Psoas muscle (tissue), 8 donors: ENCODE results near the gene ENDOD1. TPM values are rescaled to one million over a fixed set of nuclear protein-coding genes. Genes with fewer than 3 reads are reported as not detected.
"Not testable (repeated sequence)": the region's sequence is repeated elsewhere in the genome, so short reads cannot be mapped to it uniquely, and the experiment has no call there.

Experiments used
- ATAC-seq, 4 donors: fragments of 200-7000 bp; cut with Tn5 transposase; one replicate each; pipeline ENCODE4 v1.9.1; 2020; ENCODE audit warnings: moderate library complexity in 3 of 4, mild to moderate bottlenecking in 2 of 4
- DNase-seq, 2 donors: peaks; one replicate each; pipeline ENCODE4 v3.0.0-alpha.2; 2020
- H3K27ac ChIP-seq: fragments of 200-600 bp; one replicate; pipeline ENCODE4 v1.8.0; 2022
- H3K27me3 ChIP-seq, 3 donors: fragments of 200-600 bp in 1 of 3; one replicate each; pipeline versions ENCODE4 v1.6.1 to v1.8.0; 2013 to 2022; ENCODE audit warnings: low read length in 2 of 3, mild to moderate bottlenecking in 2 of 3, moderate library complexity in 1 of 3; ENCODE audit not compliant: insufficient read depth in 3 of 3
- H3K36me3 ChIP-seq, 2 donors: fragments of 200-600 bp in 1 of 2; one replicate each; pipeline versions ENCODE4 v1.6.1 to v1.8.0; 2013 to 2022; ENCODE audit warnings: low read depth in 1 of 2, mild to moderate bottlenecking in 1 of 2, moderate library complexity in 1 of 2; ENCODE audit not compliant: insufficient read depth in 1 of 2
- H3K4me1 ChIP-seq: fragments of 200-600 bp; one replicate; pipeline ENCODE4 v1.8.0; 2022
- H3K4me3 ChIP-seq: fragments of 200-600 bp; one replicate; pipeline ENCODE4 v1.8.0; 2022; ENCODE audit warnings: mild to moderate bottlenecking
- H3K9me3 ChIP-seq: fragments of 200-600 bp; one replicate; pipeline ENCODE4 v1.8.0; 2022
- CTCF ChIP-seq: fragments of 200-600 bp; IDR thresholded peaks from one replicate; pipeline ENCODE4 v1.8.0; 2022; ENCODE audit warnings: antibody characterized with exemption
- WGBS, 3 donors: extraction: QIAGEN DNeasy Blood & Tissue Kit; methylation state at CpG; one replicate each; pipeline versions ENCODE4 v1.1.6 to v1.1.7; 2013; 5-methylcytosine and 5-hydroxymethylcytosine counted together
- intact Hi-C, 2 donors: fragments of 100-400 bp; cut with DNase I; formaldehyde crosslinking; loops; one replicate each; pipeline versions ENCODE4 v1.11.0 to v1.14.2; 2022
- polyA plus RNA-seq, 3 donors: library from polyadenylated mRNA; stranded (reverse); fragments of 200-250 nt; gene quantifications; one replicate each; pipeline ENCODE4 v1.2.3, GENCODE V29; 2013
- total RNA-seq, 4 donors: library from RNA; stranded (reverse); fragmentation: NEBNext Ultra II Directional in 2 of 4; extraction: Animal tissue kit (Norgen Biotek cat#: 25700) in 2 of 4; gene quantifications; one replicate each; pipeline versions ENCODE4 v1.2.1 to v1.2.4, GENCODE V29; 2021 to 2023
- donor health status: healthy with polysubstance abuse.
- donor health status: DM: no; HTN: no; CAD: no; lungs with moderate emphysema.
- donor health status: Bipolar disorder and iron deficiency.
- donor health status: healthy.
- donor health status: DM: yes; HTN: yes; CAD: no.
- donor health status: DM: no; HTN: no; CAD: no.
- donor health status: DM: no; HTN: no; CAD: no.
- donor health status: DM: yes; HTN: yes; CAD: no.

Gene ENDOD1
- total and polyA plus RNA-seq, 7 donors = 9.8 to 55.3 (median 29.0) TPM

- peak in 1 of 2 donors; percentile 29 for DNase-seq
- Histone ChIP-seq H3K4me3 (no peak overlapping the region), H3K4me1 (peaks cover 7% of the 10 kb centered on the region), H3K27me3 (no peaks in the 10 kb centered on the region), H3K9me3 (no peaks in the 10 kb centered on the region), H3K27ac (peak overlapping the region; percentile 34), H3K36me3 (peaks cover 4 to 21% of the 10 kb centered on the region in 2 donors)
- TF ChIP-seq CTCF = no peak
- intact Hi-C loops = no loop called here
- WGBS, 3 donors = 42 to 53% (median 46%) methylated on average over 5 of the region's 5 CpGs
- ATAC-seq = peak; percentile 50 to 67 (median 64)
Measured at GRCh38 chr11:95134491-95134890, 44.8 kb downstream of the ENDOD1 start.

GRCh38 chr11:95135155-95135554, 45.5 kb downstream of the ENDOD1 start:
- 52 to 70% (median 63%) methylated on average over 3 to 6 of the region's 6 CpGs for WGBS, 3 donors
- intact Hi-C loops = no loop called here
- ATAC-seq = no peak

GRCh38 chr11:95135880-95136279, 46.2 kb downstream of the ENDOD1 start:
- no peak overlapping the region for H3K4me3 ChIP-seq
- peaks cover 4 to 10% of the 10 kb centered on the region in 2 donors for H3K36me3 ChIP-seq
- no peaks in the 10 kb centered on the region for H3K27me3 ChIP-seq
- DNase-seq (no peak), ATAC-seq (no peak)
- intact Hi-C loops = no loop called here
- WGBS, 3 donors = 94 to 99% (median 96%) methylated on average over 2 of the region's 2 CpGs
- no peaks in the 10 kb centered on the region for H3K9me3 ChIP-seq
- H3K27ac ChIP-seq = no peak overlapping the region
- H3K4me1 ChIP-seq = peaks cover 7% of the 10 kb centered on the region
- TF ChIP-seq CTCF = no peak

More at GRCh38 chr11:95135155-95135554, 45.5 kb downstream of the ENDOD1 start:
- Histone ChIP-seq H3K36me3 (peaks cover 4 to 17% of the 10 kb centered on the region in 2 donors), H3K4me3 (no peak overlapping the region), H3K4me1 (peaks cover 7% of the 10 kb centered on the region), H3K27me3 (no peaks in the 10 kb centered on the region), H3K27ac (peak overlapping the region; percentile 34), H3K9me3 (no peaks in the 10 kb centered on the region)
- no peak for TF ChIP-seq CTCF
- no peak for DNase-seq

GRCh38 chr11:95136747-95137146, 47.1 kb downstream of the ENDOD1 start:
- DNase-seq, intact Hi-C loops, H3K27ac ChIP-seq, H3K36me3 ChIP-seq, H3K9me3 ChIP-seq, H3K27me3 ChIP-seq, H3K4me1 ChIP-seq, H3K4me3 ChIP-seq, ATAC-seq: not testable (repeated sequence)
- 97 to 99% (median 99%) methylated on average over 4 of the region's 4 CpGs for WGBS, 3 donors

GRCh38 chr11:95137299-95137698, 47.7 kb downstream of the ENDOD1 start:
- H3K9me3 ChIP-seq = no peaks in the 10 kb centered on the region
- no peaks in the 10 kb centered on the region for H3K27me3 ChIP-seq
- intact Hi-C loops = no loop called here
- no peak overlapping the region for H3K4me3 ChIP-seq
- TF ChIP-seq CTCF = no peak
- H3K36me3 ChIP-seq = peaks cover 1 to 2% of the 10 kb centered on the region in 2 donors
- H3K4me1 ChIP-seq = peaks cover 7% of the 10 kb centered on the region
- no peak for DNase-seq
- H3K27ac ChIP-seq = no peak overlapping the region
- ATAC-seq = no peak
